Testis (tissue), 2 donors: ENCODE data around the gene KLHL33.
"Not testable (repeated sequence)": the region's sequence is repeated elsewhere in the genome, so short reads cannot be mapped to it uniquely, and the experiment has no call there.

Experiments
- CTCF ChIP-seq, 3 experiments: fragments of 450-650 bp in 2 of 3; fragments of 200-600 bp in 1 of 3; sonication (generic) in 1 of 3; IDR thresholded peaks; one replicate each; pipeline ENCODE4 v1.5.1; 2016 to 2019; ENCODE audit warnings: antibody characterized with exemption in 3 of 3, mild to moderate bottlenecking in 2 of 3, moderate library complexity in 1 of 3
- POLR2A ChIP-seq: fragments of 450-650 bp; IDR thresholded peaks from one replicate; pipeline ENCODE4 v1.6.1; 2017; ENCODE audit warnings: antibody characterized with exemption, mild to moderate bottlenecking, moderate library complexity

GRCh38 chr14:20452831-20453230, 16.9 kb upstream of the KLHL33 start:
- TF ChIP-seq POLR2A; CTCF (IDR thresholded peaks at IDR 0.05): not testable (repeated sequence)
